PC-3 (cell line): ENCODE results near the gene P2RX2.

Source experiments
- EZH2 ChIP-seq: fragments of 300-600 bp; sonication (generic); IDR thresholded peaks from one replicate; pipeline ENCODE4 v1.6.1; 2017; ENCODE audit warnings: antibody characterized with exemption, mild to moderate bottlenecking, low read length; ENCODE audit not compliant: unreplicated experiment
- TF ChIP-seq, protein P1 (sequence below): fragments of 300-600 bp; sonication (generic); conservative IDR thresholded peaks from 2 replicates; pipeline ENCODE4 v1.5.1; 2017; ENCODE audit warnings: antibody characterized with exemption, low read depth, mild to moderate bottlenecking, low read length

DNA sequence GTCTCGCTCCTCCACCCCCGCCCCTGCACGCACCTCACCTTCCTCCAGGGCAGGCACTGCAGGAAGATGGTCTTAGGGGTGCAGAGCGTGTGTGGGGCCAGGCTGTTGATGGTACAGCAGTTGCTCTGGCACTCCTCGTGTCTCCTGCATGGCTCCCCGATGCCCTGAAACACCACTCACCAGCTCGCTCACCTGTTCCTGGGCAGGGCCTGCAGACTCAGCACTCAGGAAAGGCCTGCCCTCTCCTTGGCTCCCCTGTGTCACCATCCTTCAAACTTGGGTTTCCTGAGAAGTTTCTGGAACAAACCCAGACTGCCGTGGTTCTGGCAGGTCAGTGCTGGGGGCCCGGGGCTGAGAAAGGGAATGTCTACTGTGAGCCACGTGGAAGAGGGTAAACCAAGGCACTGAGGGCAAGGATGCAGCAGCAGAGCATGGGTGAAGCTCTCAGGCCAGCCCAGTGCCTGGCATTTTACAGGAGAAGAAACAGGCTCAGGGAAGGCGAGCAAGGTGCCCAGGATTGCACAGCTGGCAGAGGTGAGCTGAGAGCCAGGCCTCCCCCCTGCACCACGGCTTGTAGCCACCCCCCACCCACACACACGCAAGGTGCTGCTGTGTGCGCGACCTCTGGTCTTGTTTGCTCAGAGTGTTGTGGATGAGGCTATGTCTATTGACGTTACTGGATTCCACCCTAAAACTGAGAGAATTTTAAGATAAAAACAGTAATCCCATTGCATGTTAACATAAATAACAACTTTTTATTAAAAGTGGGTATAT lies 13.7 kb upstream of the P2RX2 start:
- TF ChIP-seq, protein P1, sequence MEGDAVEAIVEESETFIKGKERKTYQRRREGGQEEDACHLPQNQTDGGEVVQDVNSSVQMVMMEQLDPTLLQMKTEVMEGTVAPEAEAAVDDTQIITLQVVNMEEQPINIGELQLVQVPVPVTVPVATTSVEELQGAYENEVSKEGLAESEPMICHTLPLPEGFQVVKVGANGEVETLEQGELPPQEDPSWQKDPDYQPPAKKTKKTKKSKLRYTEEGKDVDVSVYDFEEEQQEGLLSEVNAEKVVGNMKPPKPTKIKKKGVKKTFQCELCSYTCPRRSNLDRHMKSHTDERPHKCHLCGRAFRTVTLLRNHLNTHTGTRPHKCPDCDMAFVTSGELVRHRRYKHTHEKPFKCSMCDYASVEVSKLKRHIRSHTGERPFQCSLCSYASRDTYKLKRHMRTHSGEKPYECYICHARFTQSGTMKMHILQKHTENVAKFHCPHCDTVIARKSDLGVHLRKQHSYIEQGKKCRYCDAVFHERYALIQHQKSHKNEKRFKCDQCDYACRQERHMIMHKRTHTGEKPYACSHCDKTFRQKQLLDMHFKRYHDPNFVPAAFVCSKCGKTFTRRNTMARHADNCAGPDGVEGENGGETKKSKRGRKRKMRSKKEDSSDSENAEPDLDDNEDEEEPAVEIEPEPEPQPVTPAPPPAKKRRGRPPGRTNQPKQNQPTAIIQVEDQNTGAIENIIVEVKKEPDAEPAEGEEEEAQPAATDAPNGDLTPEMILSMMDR: no peak
- no peak for TF ChIP-seq EZH2
